HG03571 (cell line): ENCODE measurements around the gene RAB26.
"Not testable (repeated sequence)": the region's sequence is repeated elsewhere in the genome, so short reads cannot be mapped to it uniquely, and the experiment has no call there.

Experiments
- ATAC-seq: cut with Tn5 transposase; IDR thresholded peaks from one replicate; pipeline ENCODE4 v1.9.1; 2021; ENCODE audit not compliant: unreplicated experiment

RAB26 gene, protein sequence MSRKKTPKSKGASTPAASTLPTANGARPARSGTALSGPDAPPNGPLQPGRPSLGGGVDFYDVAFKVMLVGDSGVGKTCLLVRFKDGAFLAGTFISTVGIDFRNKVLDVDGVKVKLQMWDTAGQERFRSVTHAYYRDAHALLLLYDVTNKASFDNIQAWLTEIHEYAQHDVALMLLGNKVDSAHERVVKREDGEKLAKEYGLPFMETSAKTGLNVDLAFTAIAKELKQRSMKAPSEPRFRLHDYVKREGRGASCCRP

DNA sequence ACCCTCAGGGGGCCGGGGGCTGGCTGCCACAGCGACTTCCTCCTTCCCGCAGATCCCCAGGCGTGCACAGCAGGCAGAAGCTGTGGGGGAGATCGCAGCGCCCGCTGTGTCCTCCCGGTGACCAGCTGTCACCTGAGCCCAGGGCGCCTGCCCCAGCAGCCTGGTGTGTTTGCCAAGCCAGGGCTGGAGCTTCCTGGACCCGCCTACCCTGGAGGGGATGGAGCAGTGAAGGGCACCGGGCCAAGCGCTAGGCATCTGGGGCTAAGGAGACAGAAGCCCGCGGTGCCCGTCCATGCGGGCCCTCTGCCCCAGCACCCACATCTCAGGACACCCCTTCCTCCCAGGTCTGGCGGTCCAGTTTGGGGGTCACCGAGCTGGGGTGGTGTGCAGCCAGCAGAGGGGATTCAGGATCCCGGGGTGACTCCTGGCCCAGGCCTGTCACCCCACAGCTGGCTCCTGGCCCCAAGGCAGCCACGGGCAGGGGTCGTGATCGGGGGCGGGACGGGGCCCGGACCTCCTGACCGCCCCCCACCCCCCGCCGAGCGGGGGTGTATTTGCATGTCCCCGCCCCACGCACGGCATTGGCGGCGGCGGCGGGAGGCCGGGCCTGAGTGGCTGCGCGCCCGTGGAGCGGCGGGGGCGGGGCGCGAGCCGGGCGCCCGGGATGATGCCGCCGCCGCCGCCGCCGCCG lies at the start of gene RAB26:
TSS of gene RAB26 (plus strand) at position 645 of the 691 bp plus-strand sequence. CDS start 159 bp downstream, outside the sequence.
- no peak for ATAC-seq

DNA sequence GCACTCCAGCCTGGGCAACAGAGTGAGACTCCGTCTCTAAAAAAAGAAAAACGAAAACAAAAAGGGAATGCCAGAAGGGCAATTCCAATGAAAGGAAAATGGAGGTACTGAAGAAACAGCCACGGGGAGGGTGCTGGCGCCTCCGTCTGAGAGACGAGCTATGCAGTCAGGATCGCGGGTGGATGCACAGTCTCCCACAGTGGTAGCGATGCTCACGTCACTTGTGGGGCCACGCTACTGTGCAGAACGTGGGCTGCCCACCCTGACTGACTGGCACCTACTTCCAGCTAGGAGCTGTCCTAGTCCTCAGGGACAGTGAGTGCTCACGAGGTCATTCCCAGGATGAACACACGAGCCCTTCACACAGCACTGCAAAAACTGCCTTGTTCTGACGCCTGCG lies 46.8 kb upstream of the RAB26 start:
- not testable (repeated sequence) for ATAC-seq

DNA sequence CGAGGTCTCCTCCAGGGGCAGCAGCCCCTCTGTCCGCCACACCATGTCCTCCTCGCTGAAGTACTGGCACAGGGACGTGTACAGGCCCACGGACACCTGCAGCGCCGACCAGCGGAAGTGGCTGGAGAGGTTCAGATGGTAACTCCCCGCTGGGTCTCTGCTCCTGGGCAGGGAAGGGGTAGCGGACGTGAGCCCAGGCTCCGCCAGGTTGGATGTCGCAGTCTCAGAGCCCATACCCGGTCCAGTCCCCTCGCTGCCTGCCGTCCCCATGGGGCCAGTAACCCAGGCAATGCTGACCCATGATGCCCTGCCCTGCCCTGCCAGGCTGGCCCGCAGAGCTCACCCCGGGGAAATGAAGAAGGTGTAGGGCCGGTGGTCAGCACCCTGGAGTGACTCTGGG lies 46.0 kb upstream of the RAB26 start:
- no peak for ATAC-seq

DNA sequence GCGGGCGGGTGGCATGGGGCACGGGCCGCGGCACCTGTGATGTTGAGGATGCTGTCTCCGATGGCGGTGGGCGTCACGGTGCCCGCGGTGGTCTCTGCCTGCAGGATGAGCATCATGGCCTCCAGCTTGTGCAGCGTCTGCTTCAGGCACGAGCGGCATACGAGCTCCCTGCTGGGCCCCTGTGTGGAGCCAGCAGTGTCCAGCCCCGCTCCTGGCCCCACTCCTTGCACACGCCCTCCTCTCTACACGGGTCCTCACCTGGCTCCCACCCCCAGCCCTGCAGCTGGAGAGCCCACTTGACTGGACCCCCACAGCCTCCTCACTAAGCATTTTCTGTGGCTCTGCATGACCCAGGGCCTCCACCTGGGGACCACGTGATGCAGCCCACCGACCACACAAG lies 44.0 kb upstream of the RAB26 start:
- not testable (repeated sequence) for ATAC-seq

DNA sequence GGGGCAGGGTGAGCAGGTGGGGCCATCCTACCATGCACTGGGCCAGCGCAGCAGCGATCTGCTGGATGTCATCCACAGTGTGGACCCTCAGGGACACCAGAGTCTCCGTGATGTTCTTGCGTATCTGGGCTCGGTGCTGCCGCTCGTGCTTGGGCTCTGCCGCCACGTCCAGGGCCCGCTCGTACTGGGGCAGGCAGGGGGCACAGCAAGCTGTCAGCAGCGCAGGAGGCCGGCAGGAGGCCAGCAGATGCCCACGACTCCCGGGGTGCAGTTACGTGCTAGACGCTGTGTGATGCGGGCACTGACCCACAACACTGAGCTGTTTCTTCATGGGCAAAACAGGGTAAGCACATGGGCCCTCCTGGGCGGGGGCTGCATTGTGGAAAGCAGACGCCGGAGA lies 43.1 kb upstream of the RAB26 start:
- not testable (repeated sequence) for ATAC-seq

DNA sequence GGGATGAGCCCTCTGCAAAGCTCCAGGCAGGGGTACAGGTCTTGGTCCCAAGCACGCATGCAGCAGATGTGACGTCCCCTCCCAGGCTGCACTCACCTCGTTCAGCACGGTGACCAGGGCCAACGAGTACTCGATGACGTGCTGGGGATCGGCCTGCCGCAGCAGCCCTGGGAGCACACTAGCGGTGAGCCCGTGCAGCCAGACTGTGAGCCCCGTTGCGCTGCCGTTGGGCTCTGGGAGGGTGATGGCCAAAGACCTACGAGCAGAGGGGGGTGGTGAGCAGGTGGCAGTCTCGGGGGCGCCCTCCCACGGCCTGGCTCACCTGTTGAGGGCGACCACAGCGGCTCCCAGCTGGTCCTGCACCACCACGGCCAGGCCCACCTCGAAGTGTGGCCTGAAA lies 42.7 kb upstream of the RAB26 start:
- ATAC-seq, result not testable (repeated sequence)

DNA sequence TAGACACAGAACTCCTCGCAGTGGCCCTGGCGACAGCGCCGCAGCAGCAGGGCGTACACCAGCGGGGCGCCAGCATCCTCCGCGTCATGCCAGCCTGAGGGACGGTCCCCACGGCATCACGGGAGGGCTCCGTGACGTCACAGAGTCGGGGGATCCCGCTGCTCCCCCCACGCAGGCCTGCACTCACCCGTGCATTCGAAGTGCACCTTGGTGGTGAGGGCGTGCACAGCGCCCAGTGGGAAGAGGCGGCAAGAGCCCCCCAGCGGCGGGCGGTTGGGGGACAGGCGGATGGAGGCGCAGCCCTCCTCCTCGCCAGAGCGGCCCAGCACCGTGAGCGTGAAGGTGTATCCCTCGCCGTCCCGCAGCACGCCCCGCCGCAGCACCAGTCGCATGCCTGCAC lies 42.2 kb upstream of the RAB26 start:
- not testable (repeated sequence) for ATAC-seq

DNA sequence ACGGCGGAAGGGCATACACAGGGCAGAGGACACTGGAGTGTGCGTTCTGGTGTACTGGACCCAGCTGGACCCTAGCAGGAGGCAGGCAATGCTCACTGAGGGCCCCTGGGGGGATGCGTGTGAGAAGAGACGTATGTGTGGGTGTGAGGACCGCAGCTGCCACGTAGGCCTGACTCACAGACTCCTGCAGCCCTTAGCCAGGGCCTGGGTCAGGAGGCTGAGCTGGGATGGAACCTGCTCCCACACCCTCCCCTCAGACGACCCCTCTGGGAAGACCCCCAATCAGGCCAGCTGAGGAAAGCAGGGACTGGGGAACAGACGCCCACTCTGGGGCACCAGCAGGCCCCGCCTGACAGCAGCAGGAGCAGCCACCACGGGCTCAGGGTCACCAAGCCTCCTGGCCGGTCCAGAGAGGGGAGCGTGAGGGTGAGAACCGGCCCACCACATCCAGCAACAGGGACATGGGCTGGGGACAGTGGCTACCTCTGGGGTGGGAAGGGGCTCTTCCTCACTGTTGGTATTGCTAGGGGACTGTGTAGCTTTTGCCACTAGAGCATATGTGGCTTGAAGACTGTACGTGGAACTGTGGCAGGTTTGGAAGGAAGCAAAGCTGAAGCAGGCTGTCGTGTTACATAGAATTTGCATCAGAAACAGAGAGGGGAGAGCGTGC lies 41.2 kb upstream of the RAB26 start:
- not testable (repeated sequence) for ATAC-seq

DNA sequence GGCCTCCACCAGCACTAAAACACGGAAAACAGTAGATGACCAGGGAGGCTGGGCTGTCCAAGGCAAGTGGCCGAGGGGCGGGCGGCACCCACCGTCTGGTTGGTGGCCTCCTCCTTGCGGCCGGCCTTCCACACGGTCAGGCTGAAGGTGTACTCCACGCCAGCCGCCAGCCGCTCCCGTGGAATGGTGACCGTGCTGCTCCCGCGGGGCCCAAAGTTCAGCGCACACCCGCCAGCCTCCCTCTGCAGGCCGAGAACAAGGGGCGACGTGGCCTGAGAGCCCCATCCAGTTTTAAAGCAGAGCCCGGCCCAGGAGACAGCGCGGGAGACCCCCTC lies 40.7 kb upstream of the RAB26 start:
- ATAC-seq, result not testable (repeated sequence)

DNA sequence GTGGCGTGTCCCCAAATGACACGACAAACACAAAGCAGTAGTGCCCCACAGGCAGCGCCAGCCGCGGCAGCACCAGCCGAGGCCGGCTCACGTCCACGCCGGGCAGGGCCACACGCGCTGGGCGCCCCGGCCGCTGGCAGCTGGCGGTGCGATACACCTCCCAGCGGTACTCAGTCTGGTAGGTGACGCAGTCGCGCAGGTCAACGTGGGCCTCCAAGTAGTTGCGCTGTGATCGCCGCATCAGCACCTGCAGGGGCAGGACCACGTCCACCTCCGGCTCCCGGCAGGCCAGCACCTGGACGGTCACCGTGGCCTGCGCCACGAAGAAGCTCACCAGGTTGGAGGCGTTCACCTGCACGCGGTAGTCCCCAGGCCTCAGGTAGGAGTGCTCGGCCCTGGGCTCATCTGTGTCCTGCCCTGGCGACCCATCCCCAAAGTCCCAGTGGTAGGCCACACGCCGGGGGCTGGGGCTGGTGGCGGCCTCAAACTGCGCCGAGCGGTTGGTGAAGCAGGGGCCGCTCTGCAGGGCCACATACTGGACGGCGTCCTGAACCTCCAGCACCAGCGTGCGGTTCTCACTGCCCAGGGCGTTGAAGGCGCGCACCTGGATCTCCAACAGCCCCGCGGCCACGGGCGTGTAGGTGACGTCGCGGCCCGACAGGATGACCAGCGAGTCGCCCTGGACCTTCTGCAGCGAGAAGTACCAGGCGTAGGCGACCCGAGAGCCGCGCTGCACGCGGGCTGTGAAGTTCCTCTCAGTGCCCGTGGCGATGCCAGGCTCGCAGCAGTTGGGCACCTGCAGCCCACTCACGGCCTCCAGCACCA lies 39.8 kb upstream of the RAB26 start:
- not testable (repeated sequence) for ATAC-seq

DNA sequence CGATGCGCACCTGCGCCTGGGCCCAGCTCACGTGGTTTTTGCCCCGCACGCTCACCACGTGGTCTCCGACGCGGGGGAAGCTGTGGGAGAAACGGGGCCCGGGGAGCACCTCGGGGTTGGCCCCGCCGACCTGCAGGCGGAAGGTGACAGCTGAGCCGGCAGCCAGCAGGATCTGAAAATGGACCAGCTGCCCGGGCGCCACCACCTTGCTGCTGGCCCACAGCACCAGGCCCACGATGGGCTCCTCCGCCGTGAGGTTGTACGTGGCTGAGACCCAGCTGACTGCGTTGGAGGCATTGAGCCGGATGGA lies 39.2 kb upstream of the RAB26 start:
- ATAC-seq, result not testable (repeated sequence)

DNA sequence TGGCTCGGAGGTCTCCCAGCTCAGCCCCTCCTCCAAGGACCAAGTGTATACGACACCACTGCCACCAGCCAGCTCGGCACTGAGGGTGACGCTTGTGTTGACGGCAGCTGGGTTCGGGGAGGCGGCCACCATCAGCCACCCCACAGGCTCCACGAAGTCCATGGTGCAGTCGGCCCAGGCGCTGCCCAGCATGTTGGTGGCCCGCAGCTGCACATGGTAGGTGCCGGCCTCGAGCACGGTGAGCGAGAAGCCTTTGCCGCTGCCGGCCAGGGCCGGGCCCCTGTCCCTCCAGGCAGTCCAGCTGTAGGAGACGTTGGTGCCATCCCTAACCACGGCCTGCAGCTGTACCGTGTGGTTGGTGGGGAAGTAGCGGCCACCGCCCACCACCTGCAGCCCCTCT lies 38.6 kb upstream of the RAB26 start:
- not testable (repeated sequence) for ATAC-seq

DNA sequence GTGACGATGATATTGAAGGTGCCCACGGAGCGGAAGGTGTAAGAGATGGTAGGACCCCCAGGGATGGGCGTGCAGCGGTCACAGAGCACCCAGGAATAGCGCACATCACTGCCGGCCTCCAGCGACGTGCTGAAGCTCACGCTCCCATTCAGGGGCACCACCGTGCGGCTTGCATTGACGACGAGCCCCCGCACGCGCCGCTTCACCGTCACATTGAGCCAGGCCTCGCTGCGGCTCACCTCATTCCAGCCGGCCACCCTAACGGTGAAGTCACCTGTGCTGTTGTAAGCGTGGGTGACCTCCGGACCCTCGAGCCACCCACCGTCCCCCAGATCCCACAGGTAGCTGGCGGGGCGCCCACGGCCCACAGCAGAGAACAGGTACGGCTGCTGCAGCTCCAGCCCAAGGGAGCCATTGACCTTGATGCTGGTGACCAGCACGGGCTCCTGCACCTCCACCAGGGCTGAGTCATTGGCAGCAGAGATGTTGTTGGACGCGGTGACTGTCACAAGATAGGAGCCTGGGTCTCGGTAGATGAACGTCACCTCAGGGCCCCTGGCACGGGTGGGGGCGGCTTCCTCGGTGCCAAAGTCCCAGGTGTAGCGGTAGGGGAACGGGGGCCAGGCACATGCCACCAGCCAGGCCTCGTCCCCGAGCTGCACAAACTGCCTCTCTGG lies 38.0 kb upstream of the RAB26 start:
- not testable (repeated sequence) for ATAC-seq

DNA sequence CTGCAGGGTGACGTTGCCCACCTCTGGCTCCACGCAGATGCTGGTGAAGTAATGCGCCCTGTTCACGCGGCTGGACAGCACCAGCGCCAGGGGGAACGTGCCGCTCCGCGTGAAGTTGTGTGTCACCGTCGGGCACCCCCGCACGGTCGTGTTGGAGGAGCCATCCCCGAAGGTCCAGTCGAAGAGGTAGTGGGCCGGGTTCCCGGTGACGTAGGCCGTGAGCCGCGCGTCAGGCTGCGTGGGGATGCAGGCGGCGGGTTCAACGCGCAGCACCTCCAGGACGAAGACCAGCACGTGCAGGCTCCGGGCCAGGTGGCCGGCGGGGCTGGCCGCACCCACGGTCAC lies 37.4 kb upstream of the RAB26 start:
- ATAC-seq, result not testable (repeated sequence)

DNA sequence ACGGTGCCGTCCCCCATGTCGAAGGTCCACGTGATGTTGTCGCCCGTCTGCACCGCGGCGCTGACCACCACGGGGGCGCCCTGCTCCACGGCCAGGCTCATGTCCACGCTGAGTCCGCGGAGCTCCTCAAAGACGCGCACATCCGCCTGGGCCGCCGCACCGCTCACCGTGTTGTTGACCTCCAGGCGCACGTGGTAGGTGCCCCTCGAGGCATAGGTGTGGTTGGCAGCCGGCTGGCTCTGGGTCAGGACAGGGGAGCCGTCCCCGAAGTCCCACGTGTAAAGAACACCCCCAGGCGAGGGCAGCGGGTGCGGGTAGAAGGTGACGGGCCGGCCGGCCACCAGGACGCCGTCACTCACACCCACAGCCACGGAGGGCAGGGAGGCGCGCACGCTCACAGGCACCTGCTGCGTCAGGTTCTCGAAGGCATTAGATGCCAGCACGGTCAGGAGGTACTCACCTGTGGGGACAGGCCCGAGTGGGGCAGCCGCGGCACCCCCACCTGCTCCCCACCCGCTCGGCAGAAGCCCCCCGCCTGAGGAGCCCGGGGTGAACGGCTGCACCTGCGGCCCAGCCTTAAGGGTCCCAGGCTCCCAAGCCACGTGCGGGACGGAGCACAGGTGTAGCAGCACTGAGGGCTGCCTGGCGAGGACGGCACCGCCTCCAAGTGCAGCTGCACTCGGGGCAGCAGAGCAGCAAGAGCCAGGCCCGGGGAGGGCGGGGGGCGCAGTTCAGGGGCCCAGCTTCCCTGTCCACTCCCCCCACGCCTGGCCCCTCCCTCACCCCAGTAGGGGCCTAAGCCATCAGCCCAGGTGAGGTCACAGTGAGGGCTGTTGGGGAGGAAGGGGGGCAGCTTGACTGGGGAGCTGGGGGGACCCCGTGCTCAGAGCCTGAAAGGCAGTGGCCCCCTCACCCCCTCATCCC lies 36.8 kb upstream of the RAB26 start:
- ATAC-seq, result not testable (repeated sequence)

DNA sequence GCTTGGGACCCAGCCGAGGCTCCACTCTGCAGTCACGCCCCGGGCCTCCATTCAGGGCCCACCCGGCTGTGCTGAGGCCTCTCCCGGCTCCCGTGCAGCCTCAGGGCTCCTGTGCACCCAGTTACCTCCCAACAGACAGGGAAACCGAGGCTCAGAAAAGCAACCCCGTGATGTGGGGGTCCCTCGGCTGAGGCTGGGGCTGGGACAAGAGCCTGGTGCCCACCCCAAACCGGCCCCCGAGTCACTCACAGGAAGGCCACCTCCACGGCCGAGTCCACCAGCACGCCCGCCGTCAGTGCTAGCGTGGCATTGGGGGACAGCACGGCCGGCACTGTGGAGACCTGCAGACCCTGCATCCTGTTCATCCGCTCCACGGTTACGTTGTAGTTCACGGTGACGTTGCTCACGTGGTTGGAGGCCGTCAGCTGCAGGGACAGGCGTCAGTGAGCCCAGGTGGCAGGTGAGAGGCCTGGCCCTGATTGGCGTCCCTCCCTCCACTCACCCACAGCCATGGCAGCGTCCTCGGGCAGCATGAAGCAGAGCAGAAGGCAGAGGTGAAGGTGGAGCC lies 35.8 kb upstream of the RAB26 start:
- ATAC-seq, result not testable (repeated sequence)

DNA sequence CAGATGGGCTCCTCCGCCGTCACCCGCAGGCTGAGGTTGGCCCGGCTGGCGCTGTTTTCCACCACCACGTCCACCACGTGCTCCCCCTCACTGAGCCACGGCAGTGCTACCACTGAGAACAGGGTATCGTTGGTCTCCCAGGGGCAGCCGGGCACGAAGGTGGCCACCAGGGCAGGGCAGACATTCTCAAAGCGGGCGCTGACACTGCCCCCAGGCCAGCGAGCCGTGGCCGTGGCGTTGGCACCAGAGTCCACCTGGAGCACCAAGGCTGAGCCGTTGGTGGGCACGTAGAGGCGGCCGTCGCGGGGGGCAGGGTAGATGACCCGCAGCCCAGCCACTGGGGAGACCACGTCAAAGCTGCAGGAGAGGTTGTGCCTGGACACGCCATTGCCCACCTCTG lies 34.2 kb upstream of the RAB26 start:
- ATAC-seq, result not testable (repeated sequence)

DNA sequence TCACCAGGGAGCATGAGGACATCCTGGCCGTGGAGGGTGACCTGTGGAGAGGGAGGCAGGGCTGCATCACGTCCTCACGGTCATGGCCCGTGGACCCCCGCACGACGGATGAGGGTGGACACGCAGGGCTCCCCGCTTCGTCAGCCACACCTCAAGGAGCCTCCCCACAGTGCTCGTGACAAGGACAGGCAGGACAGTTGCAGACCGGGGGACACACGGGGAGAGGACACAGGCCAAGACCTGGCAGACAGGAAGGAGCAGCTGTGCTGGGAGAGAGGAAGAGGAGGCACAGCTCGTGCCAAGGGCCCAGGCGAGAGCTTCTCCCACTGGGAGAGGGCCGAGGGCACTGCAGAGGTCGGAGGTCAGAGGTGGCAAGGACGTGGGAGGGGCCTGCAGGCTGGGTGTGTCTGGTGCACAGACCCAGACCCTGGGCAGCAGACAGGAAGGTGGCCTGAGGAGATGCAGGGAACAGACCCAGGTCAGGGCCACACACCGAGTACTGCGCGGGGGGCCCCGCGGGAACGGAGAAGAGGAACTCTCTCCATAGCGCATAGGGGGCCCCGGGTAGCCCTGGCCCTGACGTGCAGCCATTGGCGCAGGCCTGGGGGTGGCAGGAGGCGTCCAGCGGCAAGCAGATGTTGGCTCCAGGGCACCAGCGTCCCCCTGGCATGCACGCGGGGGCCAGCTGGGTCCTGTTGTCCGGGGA lies 33.4 kb upstream of the RAB26 start:
- not testable (repeated sequence) for ATAC-seq

DNA sequence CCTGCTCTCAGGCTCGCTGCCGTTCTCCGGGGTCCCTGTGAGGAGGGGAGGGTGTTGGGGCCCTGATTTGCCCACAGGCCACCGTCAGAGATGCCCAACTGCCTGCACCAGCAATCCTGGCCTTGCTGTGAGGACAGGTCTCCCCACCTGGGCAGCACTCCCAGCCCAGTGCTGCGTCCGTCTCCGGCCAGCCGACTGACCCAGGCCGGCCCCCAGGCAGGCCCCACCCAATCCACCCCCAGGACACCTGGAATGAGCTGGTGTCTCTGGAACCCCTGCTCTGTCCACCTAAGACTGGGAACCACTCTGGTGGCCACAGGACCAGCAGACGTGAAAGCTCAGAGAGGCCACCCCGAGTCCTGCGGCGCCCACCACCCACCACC lies 32.8 kb upstream of the RAB26 start:
- ATAC-seq, result no peak
